ENCODE results near the gene PRKAG3.

PRKAG3 gene

GRCh38 chr2:218812861-218813260 is 18.7 kb downstream of the PRKAG3 start:
- DNase-seq: no peak

- DNase-seq: no peak
Observed at GRCh38 chr2:218812096-218812815, 19.3 kb downstream of the PRKAG3 start.

GRCh38 chr2:218811382-218811781 is 20.2 kb downstream of the PRKAG3 start:
- DNase-seq: no peak

- no peak for DNase-seq
Observed at GRCh38 chr2:218810256-218810655, 21.3 kb downstream of the PRKAG3 start.

- DNase-seq: no peak
Observed at GRCh38 chr2:218809515-218809914, 22.1 kb downstream of the PRKAG3 start.

- DNase-seq: peak; percentile 23
Observed at GRCh38 chr2:218807626-218808025, 24.0 kb downstream of the PRKAG3 start.

- DNase-seq: peak; percentile 98
Observed at GRCh38 chr2:218806346-218806978, 25.1 kb downstream of the PRKAG3 start.

GRCh38 chr2:218805627-218806026 is 26.0 kb downstream of the PRKAG3 start:
- DNase-seq: peak; percentile 17

- no peak for DNase-seq
Observed at GRCh38 chr2:218804817-218805216, 26.8 kb downstream of the PRKAG3 start.

GRCh38 chr2:218802386-218802994 is 29.1 kb downstream of the PRKAG3 start:
- DNase-seq: no peak

- no peak for DNase-seq
Observed at GRCh38 chr2:218799990-218800389, 31.6 kb downstream of the PRKAG3 start.

- no peak for DNase-seq
Observed at GRCh38 chr2:218798767-218799504, 32.7 kb downstream of the PRKAG3 start.

- no peak for DNase-seq
Observed at GRCh38 chr2:218796691-218797090, 34.9 kb downstream of the PRKAG3 start.

- no peak for DNase-seq
Observed at GRCh38 chr2:218792433-218792832, 39.2 kb downstream of the PRKAG3 start.

GRCh38 chr2:218788529-218789255 is 42.9 kb downstream of the PRKAG3 start:
- no peak for DNase-seq

GRCh38 chr2:218786133-218786532 is 45.5 kb downstream of the PRKAG3 start:
- DNase-seq: no peak

- DNase-seq: no peak
Observed at GRCh38 chr2:218785103-218785502, 46.5 kb downstream of the PRKAG3 start.

GRCh38 chr2:218783688-218784087 is 47.9 kb downstream of the PRKAG3 start:
- no peak for DNase-seq

- DNase-seq: no peak
Observed at GRCh38 chr2:218782528-218782844, 49.1 kb downstream of the PRKAG3 start.

GRCh38 chr2:218781691-218782527 is 49.7 kb downstream of the PRKAG3 start, which contains the start of gene CYP27A1:
CYP27A1 (plus strand) TSS chr2:218782147; CDS start chr2:218782183, 36 bp downstream.
- peak; percentile 40 for DNase-seq

GRCh38 chr2:218780851-218781690 is 50.5 kb downstream of the PRKAG3 start:
- DNase-seq: no peak

All from EL (cell line).